Measurements from ENCODE around the gene KY.
"Not testable (repeated sequence)": the region's sequence is repeated elsewhere in the genome, so short reads cannot be mapped to it uniquely, and the experiment has no call there.

DNA sequence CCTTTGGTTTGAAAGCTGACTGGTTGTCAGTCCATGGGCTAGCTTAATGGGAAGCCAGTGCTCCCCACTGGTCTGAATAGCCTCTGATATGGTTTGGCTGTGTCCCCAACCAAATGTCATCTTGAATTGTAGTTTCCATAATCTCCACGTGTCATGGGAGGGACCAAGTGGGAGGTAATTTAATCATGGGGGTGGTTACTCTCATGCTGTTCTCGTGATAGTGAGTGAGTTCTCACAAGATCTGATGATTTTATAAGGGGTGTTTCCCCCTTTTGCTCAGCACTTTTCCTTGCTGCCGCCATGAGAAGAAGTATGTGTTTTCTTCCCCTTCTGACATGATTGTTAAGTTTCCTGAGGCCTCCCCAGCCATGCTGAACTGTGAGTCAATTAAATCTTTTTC lies 55.8 kb downstream of the KY start:
- TF ChIP-seq CTCF, POLR2A (IDR thresholded peaks at IDR 0.05): not testable (repeated sequence)
